HL-60 (cell line): Measurements from ENCODE around the gene IL17D.
"Not testable (repeated sequence)": the region's sequence is repeated elsewhere in the genome, so short reads cannot be mapped to it uniquely, and the experiment has no call there.

Source experiments
- DNase-seq, 2 experiments: peaks; one replicate each; pipeline ENCODE4 v3.0.0-alpha.2; 2010 to 2020; ENCODE audit warnings: low read depth in 1 of 2, low spot score in 1 of 2
- H3K27ac ChIP-seq: fragments of 250-450 bp; sonication (Bioruptor Pico); replicated peaks from 2 replicates; pipeline ENCODE4 v1.5.1; 2020; ENCODE audit warnings: mild to moderate bottlenecking, moderate library complexity
- H3K27me3 ChIP-seq: fragments of 250-450 bp; sonication (Bioruptor Pico); 2 replicates; pipeline ENCODE4 v1.5.1; 2021; ENCODE audit warnings: mild to moderate bottlenecking, moderate library complexity; ENCODE audit not compliant: insufficient read depth, poor library complexity, severe bottlenecking
- H3K4me3 ChIP-seq: replicated peaks from 2 replicates; pipeline ENCODE4 v1.5.1; 2011; ENCODE audit warnings: mild to moderate bottlenecking, control low read depth, low read length; ENCODE audit not compliant: insufficient read depth
- CTCF ChIP-seq: IDR thresholded peaks from one replicate; pipeline ENCODE4 v1.5.1; 2011; ENCODE audit warnings: low read length, control low read depth, inconsistent platforms; ENCODE audit not compliant: insufficient read depth
- GABPA ChIP-seq: IDR thresholded peaks from 2 replicates; pipeline ENCODE4 v1.6.1; 2012; ENCODE audit warnings: low read depth
- POLR2AphosphoS5 ChIP-seq: IDR thresholded peaks from 2 replicates; pipeline ENCODE4 v1.6.1; 2012; ENCODE audit warnings: low read depth
- REST ChIP-seq: IDR thresholded peaks from 2 replicates; pipeline ENCODE4 v1.6.1; 2012; ENCODE audit warnings: low read depth; ENCODE audit not compliant: insufficient replicate concordance
- SPI1 ChIP-seq: IDR thresholded peaks from 2 replicates; pipeline ENCODE4 v1.6.1; 2012; ENCODE audit warnings: low read depth, mild to moderate bottlenecking, borderline replicate concordance

The IL17D gene

GRCh38 chr13:20679879-20680278 lies 23.6 kb upstream of the IL17D start:
- TF ChIP-seq SPI1 (no peak), GABPA (no peak), CTCF (no peak), POLR2AphosphoS5 (no peak), REST (no peak)
- H3K27ac ChIP-seq: no peak overlapping the region
- DNase-seq: no peak
- no peaks in the 10 kb centered on the region for H3K27me3 ChIP-seq
- no peak overlapping the region for H3K4me3 ChIP-seq

- TF ChIP-seq POLR2AphosphoS5 (no peak), REST (no peak), GABPA (no peak), SPI1 (no peak), CTCF (no peak)
- DNase-seq: no peak
- Histone ChIP-seq H3K4me3 (no peak overlapping the region), H3K27me3 (no peaks in the 10 kb centered on the region), H3K27ac (no peak overlapping the region)
Observed at GRCh38 chr13:20680416-20681080, 23.0 kb upstream of the IL17D start.

GRCh38 chr13:20681481-20681880 lies 22.0 kb upstream of the IL17D start:
- DNase-seq, H3K27me3 ChIP-seq, H3K27ac ChIP-seq, H3K4me3 ChIP-seq: not testable (repeated sequence)

- Histone ChIP-seq H3K27me3 (no peaks in the 10 kb centered on the region), H3K27ac (no peak overlapping the region), H3K4me3 (no peak overlapping the region)
- TF ChIP-seq REST: no peak
- DNase-seq: no peak
Observed at GRCh38 chr13:20682061-20682460, 21.4 kb upstream of the IL17D start.
